MCF 10A (cell line): ENCODE results near the gene PFKFB4. TPM values are rescaled to one million over a fixed set of nuclear protein-coding genes. Genes with fewer than 3 reads are reported as not detected.
A peak's percentile ranks its signal among the peaks of the same experiment; 100 is the strongest.

Source experiments
- BruUV-seq: library from RNA; stranded (reverse); fragments of 400-500 nt; replicated peaks from 2 replicates; lab custom pipeline; 2021; lab: Mats Ljungman, UMichigan
- CTCF ChIA-PET: fragments of 300-600 bp; sonication (Branson Sonifier 250); formaldehyde crosslinking; extraction: SDS; loops from one replicate; lab custom pipeline; 2021; ENCODE audit warnings: antibody characterized with exemption, inconsistent platforms; lab: Yijun Ruan, JAX
- POLR2A ChIA-PET: fragments of 300-600, 350-650 bp; sonication (Branson Sonifier 250); formaldehyde crosslinking; extraction: SDS; loops from one replicate; lab custom pipeline; 2020; ENCODE audit warnings: antibody characterized with exemption, inconsistent platforms; lab: Yijun Ruan, JAX
- DNase-seq: peaks from one replicate; pipeline ENCODE4 v3.0.0-alpha.2; 2018; ENCODE audit not compliant: unreplicated experiment
- H3K27ac Mint-ChIP-seq: one replicate; pipeline ENCODE4 v1.8.0; 2022; ENCODE audit warnings: mild to moderate bottlenecking, low read depth, mixed read lengths; ENCODE audit not compliant: unreplicated experiment
- H3K27me3 Mint-ChIP-seq: one replicate; pipeline ENCODE4 v1.8.0; 2022; ENCODE audit warnings: mixed read lengths; ENCODE audit not compliant: insufficient read depth, unreplicated experiment
- H3K36me3 Mint-ChIP-seq: one replicate; pipeline ENCODE4 v1.8.0; 2022; ENCODE audit warnings: mild to moderate bottlenecking, moderate library complexity, mixed read lengths; ENCODE audit not compliant: insufficient read depth, unreplicated experiment
- H3K4me1 Mint-ChIP-seq: one replicate; pipeline ENCODE4 v1.8.0; 2022; ENCODE audit warnings: mixed read lengths; ENCODE audit not compliant: insufficient read depth, unreplicated experiment
- H3K4me3 Mint-ChIP-seq: one replicate; pipeline ENCODE4 v1.8.0; 2022; ENCODE audit warnings: mild to moderate bottlenecking, moderate library complexity, mixed read lengths; ENCODE audit not compliant: unreplicated experiment
- H3K9me3 Mint-ChIP-seq: one replicate; pipeline ENCODE4 v1.8.0; 2022; ENCODE audit warnings: mixed read lengths; ENCODE audit not compliant: unreplicated experiment
- CTCF ChIP-seq: fragments of 200-600 bp; IDR thresholded peaks from one replicate; pipeline ENCODE4 v1.8.0; 2022; ENCODE audit warnings: antibody characterized with exemption, mild to moderate bottlenecking; ENCODE audit not compliant: unreplicated experiment
- intact Hi-C: fragments of 100-400 bp; cut with micrococcal nuclease; formaldehyde crosslinking; loops from 2 replicates; pipeline ENCODE4 v1.14.1; 2022
- total RNA-seq: library from RNA; stranded (reverse); gene quantifications from 2 replicates; pipeline ENCODE4 v1.2.3, GENCODE V29; 2022

The PFKFB4 gene
- total RNA-seq, 1 experiment from 2014 or later = 4.6 TPM

GRCh38 chr3:48599509-48600285 lies 43.1 kb upstream of the PFKFB4 start:
- no TSS peak for BruUV-seq
- Mint-ChIP-seq H3K4me1 (peaks cover 54% of the 10 kb centered on the region), H3K9me3 (no peaks in the 10 kb centered on the region), H3K36me3 (peaks cover 64% of the 10 kb centered on the region), H3K27ac (peak overlapping the region; percentile 59), H3K4me3 (peak overlapping the region; percentile 50), H3K27me3 (no peaks in the 10 kb centered on the region)
- intact Hi-C loops = loop anchor here (2.0 kb wide), 1 partner anchor 43 kb away; the partner anchor contains the start of gene PFKFB4
- DNase-seq = no peak
- POLR2A ChIA-PET = interaction anchor here (0.6 to 8.9 kb wide), 37 partner anchors 8 to 1151 kb away, joined by 3 to 107 read pairs (median 5); partner anchors contain the start of genes ARIH2, ATRIP, CCDC51 and CELSR3
- CTCF ChIA-PET = interaction anchor here (0.5 to 2.5 kb wide), 8 partner anchors 34 to 440 kb away, joined by 3 to 22 read pairs (median 4); partner anchors contain the start of gene SLC26A6
- no peak for TF ChIP-seq CTCF

- CTCF ChIA-PET = interaction anchor here (0.5 to 2.5 kb wide), 9 partner anchors 35 to 440 kb away, joined by 3 to 22 read pairs (median 4); partner anchors contain the start of gene SLC26A6
- Mint-ChIP-seq H3K4me3 (peak overlapping the region; percentile 50), H3K27me3 (no peaks in the 10 kb centered on the region), H3K9me3 (no peaks in the 10 kb centered on the region), H3K27ac (peak overlapping the region; percentile 59), H3K36me3 (peaks cover 58% of the 10 kb centered on the region), H3K4me1 (peaks cover 54% of the 10 kb centered on the region)
- peak; percentile 97 for DNase-seq
- TF ChIP-seq CTCF = no peak
- intact Hi-C loops = loop anchor here (2.0 kb wide), 1 partner anchor 42 kb away; the partner anchor contains the start of gene PFKFB4
- POLR2A ChIA-PET = interaction anchor here (0.6 to 8.9 kb wide), 40 partner anchors 9 to 1151 kb away, joined by 3 to 107 read pairs (median 5); partner anchors contain the start of genes ARIH2, ATRIP, CCDC51 and CELSR3
- BruUV-seq = TSS peak; percentile 42
Observed at GRCh38 chr3:48599077-48599501, 42.5 kb upstream of the PFKFB4 start.

- peak; percentile 95 for DNase-seq
- peak overlapping the region; percentile 68 for H3K27ac Mint-ChIP-seq
- no TSS peak for BruUV-seq
- peaks cover 52% of the 10 kb centered on the region for H3K36me3 Mint-ChIP-seq
- peak overlapping the region; percentile 50 for H3K4me3 Mint-ChIP-seq
- peaks cover 54% of the 10 kb centered on the region for H3K4me1 Mint-ChIP-seq
- ChIA-PET CTCF (interaction anchor here (0.7 to 2.5 kb wide), 12 partner anchors 11 to 439 kb away, joined by 3 to 22 read pairs (median 4); partner anchors contain the start of genes SLC26A6 and UQCRC1), POLR2A (interaction anchor here (0.6 to 8.9 kb wide), 42 partner anchors 10 to 1150 kb away, joined by 3 to 107 read pairs (median 6); partner anchors contain the start of genes ARIH2, ATRIP, CCDC51 and CELSR3)
- intact Hi-C loops = loop anchor here (2.0 kb wide), 1 partner anchor 42 kb away; the partner anchor contains the start of gene PFKFB4
- H3K9me3 Mint-ChIP-seq = no peaks in the 10 kb centered on the region
- H3K27me3 Mint-ChIP-seq = no peaks in the 10 kb centered on the region
- no peak for TF ChIP-seq CTCF
Observed at GRCh38 chr3:48598323-48599076, 41.9 kb upstream of the PFKFB4 start.
